Measurements from ENCODE around the gene CAMTA1.
A peak's percentile ranks its signal among the peaks of the same experiment; 100 is the strongest.

CAMTA1 gene

DNA sequence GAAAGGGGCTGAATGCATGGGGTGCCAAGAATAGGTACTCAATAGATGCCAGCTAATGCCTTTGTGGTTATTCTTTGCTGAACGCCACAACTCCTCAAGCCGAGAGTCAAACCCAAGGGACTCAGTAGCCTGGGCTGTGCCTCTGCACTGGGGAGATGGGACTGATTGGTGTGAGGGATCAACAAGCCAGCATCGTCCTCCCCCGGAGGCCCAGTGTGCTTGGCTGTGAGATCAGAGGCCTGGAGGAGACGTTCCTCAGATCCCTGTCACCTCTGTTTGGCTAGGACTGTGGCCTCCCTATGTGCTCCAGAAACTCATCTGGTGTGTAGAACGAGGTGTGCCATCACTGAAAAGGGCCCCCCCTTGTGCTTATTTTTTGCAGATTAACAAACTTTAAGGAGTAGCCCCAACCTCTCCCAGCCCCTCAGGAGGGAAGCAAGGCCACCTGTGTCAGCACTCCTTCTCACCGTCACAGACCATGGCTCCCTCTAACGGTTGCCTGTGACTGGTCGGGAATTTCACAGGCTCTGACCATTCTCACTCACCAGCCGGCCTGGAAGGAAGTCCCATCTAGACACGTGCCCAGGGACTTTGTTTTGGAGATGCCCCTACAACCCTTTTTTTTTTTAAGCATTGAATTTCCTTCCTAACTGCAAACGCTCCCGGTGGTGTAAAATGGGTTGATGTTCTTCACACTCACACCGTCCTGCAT, 791.8 kb downstream of the CAMTA1 start:
- H3K36me3 ChIP-seq (replicated peaks; ENCODE audit: insufficient read depth, low read length) = no peaks in the 10 kb centered on the region
- TF ChIP-seq EZH2 (optimal IDR thresholded peaks at IDR 0.05; ENCODE audit: low read depth, low read length) = no peak
- no peak for TF ChIP-seq EZH2phosphoT487 (IDR thresholded peaks at IDR 0.05; ENCODE audit: low read length)
- TF ChIP-seq, protein P1, sequence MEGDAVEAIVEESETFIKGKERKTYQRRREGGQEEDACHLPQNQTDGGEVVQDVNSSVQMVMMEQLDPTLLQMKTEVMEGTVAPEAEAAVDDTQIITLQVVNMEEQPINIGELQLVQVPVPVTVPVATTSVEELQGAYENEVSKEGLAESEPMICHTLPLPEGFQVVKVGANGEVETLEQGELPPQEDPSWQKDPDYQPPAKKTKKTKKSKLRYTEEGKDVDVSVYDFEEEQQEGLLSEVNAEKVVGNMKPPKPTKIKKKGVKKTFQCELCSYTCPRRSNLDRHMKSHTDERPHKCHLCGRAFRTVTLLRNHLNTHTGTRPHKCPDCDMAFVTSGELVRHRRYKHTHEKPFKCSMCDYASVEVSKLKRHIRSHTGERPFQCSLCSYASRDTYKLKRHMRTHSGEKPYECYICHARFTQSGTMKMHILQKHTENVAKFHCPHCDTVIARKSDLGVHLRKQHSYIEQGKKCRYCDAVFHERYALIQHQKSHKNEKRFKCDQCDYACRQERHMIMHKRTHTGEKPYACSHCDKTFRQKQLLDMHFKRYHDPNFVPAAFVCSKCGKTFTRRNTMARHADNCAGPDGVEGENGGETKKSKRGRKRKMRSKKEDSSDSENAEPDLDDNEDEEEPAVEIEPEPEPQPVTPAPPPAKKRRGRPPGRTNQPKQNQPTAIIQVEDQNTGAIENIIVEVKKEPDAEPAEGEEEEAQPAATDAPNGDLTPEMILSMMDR (IDR thresholded peaks at IDR 0.05; ENCODE audit: low read length) = peak; percentile 11
- no peaks in the 10 kb centered on the region for H3F3A ChIP-seq (ENCODE audit: insufficient read depth, low read length)
- no peak overlapping the region for H3K4me2 ChIP-seq (ENCODE audit: low read depth, low read length)
- DNase-seq = no peak
- no peaks in the 10 kb centered on the region for H3K9me3 ChIP-seq (replicated peaks; ENCODE audit: insufficient read depth, low read length)
- no peaks in the 10 kb centered on the region for H4K20me1 ChIP-seq (ENCODE audit: insufficient read depth, low read length)
- H3K4me1 ChIP-seq (ENCODE audit: low read length) = no peaks in the 10 kb centered on the region
- no peak overlapping the region for H3K9ac ChIP-seq (ENCODE audit: low read length)
- no peak overlapping the region for H3K4me3 ChIP-seq (ENCODE audit: low read length)
- H3K27ac ChIP-seq (ENCODE audit: low read length) = no peak overlapping the region
- H2AFZ ChIP-seq (ENCODE audit: low read length) = no peak overlapping the region
- H3K27me3 ChIP-seq (replicated peaks; ENCODE audit: insufficient read depth, low read length) = peaks cover 95% of the 10 kb centered on the region
- no peaks in the 10 kb centered on the region for H3K9me2 ChIP-seq (replicated peaks; ENCODE audit: insufficient read depth, low read length)
- H3K79me2 ChIP-seq (ENCODE audit: low read length) = no peaks in the 10 kb centered on the region

DNA sequence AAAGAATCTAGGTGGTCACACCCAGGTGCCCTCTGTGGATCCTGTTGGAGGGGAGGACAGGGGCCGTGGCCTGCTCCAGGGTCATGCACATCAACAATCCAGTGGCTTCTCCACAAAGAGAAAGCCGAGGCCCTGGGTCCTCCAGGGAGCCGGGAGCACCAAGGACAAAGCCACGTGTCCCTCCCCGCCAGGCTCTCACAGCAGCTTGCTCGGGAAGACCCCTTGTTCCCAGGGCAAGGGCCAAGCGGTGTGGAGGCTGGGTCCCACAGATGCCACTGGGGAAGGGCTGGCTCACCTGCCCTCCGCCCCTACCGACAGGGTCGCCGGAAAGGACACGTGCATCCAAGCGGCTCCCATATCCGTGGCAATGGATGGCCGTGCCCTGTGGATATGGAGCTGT, 793.0 kb downstream of the CAMTA1 start:
- Histone ChIP-seq H3K27me3 (replicated peaks; ENCODE audit: insufficient read depth, low read length) (peaks cover 94% of the 10 kb centered on the region), H3K4me1 (ENCODE audit: low read length) (no peaks in the 10 kb centered on the region), H3K79me2 (ENCODE audit: low read length) (no peaks in the 10 kb centered on the region), H3K4me2 (ENCODE audit: low read depth, low read length) (no peak overlapping the region), H2AFZ (ENCODE audit: low read length) (no peak overlapping the region), H3K36me3 (replicated peaks; ENCODE audit: insufficient read depth, low read length) (no peaks in the 10 kb centered on the region), H3K4me3 (ENCODE audit: low read length) (no peak overlapping the region), H3K9me3 (replicated peaks; ENCODE audit: insufficient read depth, low read length) (no peaks in the 10 kb centered on the region), H3F3A (ENCODE audit: insufficient read depth, low read length) (no peaks in the 10 kb centered on the region), H3K9ac (ENCODE audit: low read length) (no peak overlapping the region), H4K20me1 (ENCODE audit: insufficient read depth, low read length) (no peaks in the 10 kb centered on the region), H3K9me2 (replicated peaks; ENCODE audit: insufficient read depth, low read length) (no peaks in the 10 kb centered on the region), H3K27ac (ENCODE audit: low read length) (no peak overlapping the region)
- DNase-seq = no peak
- TF ChIP-seq, protein P1 (IDR thresholded peaks at IDR 0.05; ENCODE audit: low read length) = no peak
- TF ChIP-seq EZH2phosphoT487 (IDR thresholded peaks at IDR 0.05; ENCODE audit: low read length) (no peak), EZH2 (optimal IDR thresholded peaks at IDR 0.05; ENCODE audit: low read depth, low read length) (no peak)

DNA sequence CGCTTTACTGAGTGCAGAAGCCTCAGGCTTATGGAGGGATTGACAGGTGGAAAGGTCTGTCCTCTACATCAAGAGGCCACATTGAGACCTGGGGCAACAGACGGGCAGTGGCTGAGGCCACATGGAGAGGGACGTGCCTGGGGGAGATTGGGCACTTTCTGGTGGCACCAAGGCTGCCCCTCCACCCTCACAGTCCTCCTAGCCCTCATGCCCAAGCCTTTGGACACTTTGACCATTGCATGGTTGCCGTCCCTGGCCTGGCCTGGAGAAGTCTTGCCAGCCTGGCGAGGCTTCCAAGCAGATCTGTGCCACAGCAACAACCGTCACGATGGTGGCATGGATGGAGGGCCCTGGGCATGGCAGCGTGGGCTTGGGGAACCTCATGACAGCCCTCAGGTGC, 793.8 kb downstream of the CAMTA1 start:
- no peak for DNase-seq
- no peak overlapping the region for H2AFZ ChIP-seq (ENCODE audit: low read length)

More for the DNA sequence above, 793.8 kb downstream of the CAMTA1 start:
- Histone ChIP-seq H3K9me3 (replicated peaks; ENCODE audit: insufficient read depth, low read length) (no peaks in the 10 kb centered on the region), H3K9me2 (replicated peaks; ENCODE audit: insufficient read depth, low read length) (no peaks in the 10 kb centered on the region), H3K4me3 (ENCODE audit: low read length) (no peak overlapping the region), H3K27me3 (replicated peaks; ENCODE audit: insufficient read depth, low read length) (peaks cover 94% of the 10 kb centered on the region), H3K9ac (ENCODE audit: low read length) (no peak overlapping the region), H3K4me1 (ENCODE audit: low read length) (no peaks in the 10 kb centered on the region), H3K27ac (ENCODE audit: low read length) (no peak overlapping the region), H3K79me2 (ENCODE audit: low read length) (no peaks in the 10 kb centered on the region), H3F3A (ENCODE audit: insufficient read depth, low read length) (no peaks in the 10 kb centered on the region), H3K36me3 (replicated peaks; ENCODE audit: insufficient read depth, low read length) (no peaks in the 10 kb centered on the region), H3K4me2 (ENCODE audit: low read depth, low read length) (no peak overlapping the region), H4K20me1 (ENCODE audit: insufficient read depth, low read length) (no peaks in the 10 kb centered on the region)
- no peak for TF ChIP-seq EZH2 (optimal IDR thresholded peaks at IDR 0.05; ENCODE audit: low read depth, low read length)
- TF ChIP-seq, protein P1 (IDR thresholded peaks at IDR 0.05; ENCODE audit: low read length) = no peak
- TF ChIP-seq EZH2phosphoT487 (IDR thresholded peaks at IDR 0.05; ENCODE audit: low read length) = no peak
